Measurements from ENCODE around the gene SARS2. TPM values are rescaled to one million over a fixed set of nuclear protein-coding genes. Genes with fewer than 3 reads are reported as not detected.
A peak's percentile ranks its signal among the peaks of the same experiment; 100 is the strongest.
"Not testable (repeated sequence)": the region's sequence is repeated elsewhere in the genome, so short reads cannot be mapped to it uniquely, and the experiment has no call there.

SARS2 gene
- polyA plus RNA-seq, 3 donors: 8.1 to 21.9 (median 8.3) TPM

DNA sequence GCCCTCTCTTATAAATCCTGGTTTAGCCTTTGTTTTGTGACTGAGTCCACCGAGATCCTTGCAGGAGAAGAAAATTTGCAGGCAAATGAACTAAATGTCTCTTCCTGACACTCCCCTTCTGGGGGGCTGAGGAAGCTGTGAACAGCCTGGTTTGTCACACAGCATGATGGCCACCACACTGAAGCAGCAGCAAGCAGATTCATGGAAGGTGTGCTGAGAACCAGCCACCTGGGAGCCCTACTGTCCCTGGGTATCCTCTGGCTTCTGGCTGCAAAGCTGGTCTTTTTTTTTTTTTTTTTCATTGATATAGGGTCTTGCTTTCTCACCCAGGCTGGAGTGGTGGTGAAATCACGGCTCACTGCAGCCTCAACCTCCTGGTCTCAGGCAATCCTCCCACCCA lies 11.4 kb upstream of the SARS2 start:
- no peaks in the 10 kb centered on the region for H3K27me3 ChIP-seq (ENCODE audit: control insufficient read depth in 2 of 2, insufficient read depth in 2 of 2, low read length in 2 of 2)
- H3K27ac ChIP-seq (ENCODE audit: low read depth in 1 of 2, low read length in 2 of 2): no peak overlapping the region
- peaks cover 0 to 2% of the 10 kb centered on the region in 2 donors for H3K4me1 ChIP-seq (ENCODE audit: control insufficient read depth in 1 of 2, insufficient read depth in 2 of 2, low read length in 2 of 2)
- intact Hi-C loops (cut with micrococcal nuclease): no loop called here
- peaks cover 0 to 1% (median 0%) of the 10 kb centered on the region in 7 donors for H3K9me3 Mint-ChIP-seq
- no peak overlapping the region for H3K27ac Mint-ChIP-seq
- no peaks in the 10 kb centered on the region for H3K36me3 Mint-ChIP-seq
- no peak overlapping the region for H2AFZ ChIP-seq (ENCODE audit: insufficient read depth, low read depth, low read length, poor library complexity, severe bottlenecking)
- no peaks in the 10 kb centered on the region for H4K20me1 ChIP-seq (ENCODE audit: insufficient read depth, low read length)
- H3K9ac ChIP-seq (ENCODE audit: insufficient read depth, low read length, poor library complexity, severe bottlenecking): no peak overlapping the region
- no peaks in the 10 kb centered on the region for H3K9me3 ChIP-seq (replicated peaks in 1 of 2; ENCODE audit: control insufficient read depth in 1 of 2, insufficient read depth in 1 of 2, low read length in 2 of 2)
- no CpG with 5 or more reads among the region's 2 CpGs for WGBS (ENCODE audit: insufficient coverage)
- no peaks in the 10 kb centered on the region for H3K79me2 ChIP-seq (ENCODE audit: insufficient read depth, low read length)
- H3K4me3 ChIP-seq (replicated peaks in 1 of 3; ENCODE audit: low read depth in 2 of 3, low read length in 3 of 3): no peak overlapping the region
- TF ChIP-seq CTCF (IDR thresholded peaks at IDR 0.05): no peak
- no peak for DNase-seq
- H3K27me3 Mint-ChIP-seq (ENCODE audit: low read depth in 3 of 3): peaks cover 6 to 8% (median 7%) of the 10 kb centered on the region in 3 donors
- H3K4me2 ChIP-seq (replicated peaks; ENCODE audit: extremely low read depth, low read length, poor library complexity, severe bottlenecking): no peak overlapping the region
- no peaks in the 10 kb centered on the region for H3K36me3 ChIP-seq (replicated peaks in 1 of 2; ENCODE audit: control insufficient read depth in 1 of 2, insufficient read depth in 2 of 2, low read length in 2 of 2)
- no peak overlapping the region for H3K4me3 Mint-ChIP-seq
- H3K4me1 Mint-ChIP-seq: peaks cover 13% of the 10 kb centered on the region

- H3K27me3 ChIP-seq (ENCODE audit: control insufficient read depth in 2 of 2, insufficient read depth in 2 of 2, low read length in 2 of 2); intact Hi-C loops (cut with micrococcal nuclease); H3K4me2 ChIP-seq (replicated peaks; ENCODE audit: extremely low read depth, low read length, poor library complexity, severe bottlenecking); H3K36me3 Mint-ChIP-seq; H3K27me3 Mint-ChIP-seq (ENCODE audit: low read depth in 3 of 3); H3K9me3 Mint-ChIP-seq; H3K27ac Mint-ChIP-seq; H3K4me3 ChIP-seq (replicated peaks in 1 of 3; ENCODE audit: low read depth in 2 of 3, low read length in 3 of 3); H3K79me2 ChIP-seq (ENCODE audit: insufficient read depth, low read length); H3K36me3 ChIP-seq (replicated peaks in 1 of 2; ENCODE audit: control insufficient read depth in 1 of 2, insufficient read depth in 2 of 2, low read length in 2 of 2); DNase-seq; H3K9ac ChIP-seq (ENCODE audit: insufficient read depth, low read length, poor library complexity, severe bottlenecking); H2AFZ ChIP-seq (ENCODE audit: insufficient read depth, low read depth, low read length, poor library complexity, severe bottlenecking); H3K9me3 ChIP-seq (replicated peaks in 1 of 2; ENCODE audit: control insufficient read depth in 1 of 2, insufficient read depth in 1 of 2, low read length in 2 of 2); H4K20me1 ChIP-seq (ENCODE audit: insufficient read depth, low read length); H3K27ac ChIP-seq (ENCODE audit: low read depth in 1 of 2, low read length in 2 of 2); H3K4me1 ChIP-seq (ENCODE audit: control insufficient read depth in 1 of 2, insufficient read depth in 2 of 2, low read length in 2 of 2): not testable (repeated sequence)
- Mint-ChIP-seq H3K4me3 (peak overlapping the region in 1 of 2 donors; percentile 1), H3K4me1 (peaks cover 13% of the 10 kb centered on the region)
- WGBS (ENCODE audit: insufficient coverage): 100% methylated on average over 3 of the region's 5 CpGs
Observed at GRCh38 chr19:38941466-38941865, 10.9 kb upstream of the SARS2 start.
